Cortex of kidney (tissue), 1 donor: ENCODE results near the gene INPP4A.

Source experiments
- DNase-seq: peaks from one replicate; lab custom pipeline; 2025; lab: John Stamatoyannopoulos, UW

The INPP4A gene

DNA sequence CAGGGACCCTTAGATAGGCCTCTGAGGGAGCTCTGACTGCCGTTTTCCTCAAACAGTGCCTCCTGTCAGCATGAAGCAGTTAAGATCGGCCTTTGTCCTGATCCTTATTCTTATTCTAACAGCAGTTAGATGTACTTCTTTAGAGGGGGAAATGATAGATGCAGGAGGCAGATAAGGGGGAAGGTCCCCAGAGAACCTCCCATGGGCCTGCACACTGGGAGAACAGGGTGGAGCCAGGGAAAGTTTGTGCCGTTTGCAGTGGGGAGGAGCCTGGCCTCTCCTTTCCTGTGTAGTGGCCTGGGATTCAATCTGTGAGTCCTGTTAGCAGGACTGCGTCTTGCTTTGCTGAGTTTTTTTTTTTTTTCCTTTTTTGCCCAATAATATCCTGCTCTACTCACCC lies 7.9 kb upstream of the INPP4A start:
- no peak for DNase-seq

- no peak for DNase-seq
These were observed 6.2 kb upstream of the INPP4A start for GRCh38 chr2:98438190-98439133.

- no peak for DNase-seq
These were observed 2.8 kb upstream of the INPP4A start for GRCh38 chr2:98441706-98442450.

DNA sequence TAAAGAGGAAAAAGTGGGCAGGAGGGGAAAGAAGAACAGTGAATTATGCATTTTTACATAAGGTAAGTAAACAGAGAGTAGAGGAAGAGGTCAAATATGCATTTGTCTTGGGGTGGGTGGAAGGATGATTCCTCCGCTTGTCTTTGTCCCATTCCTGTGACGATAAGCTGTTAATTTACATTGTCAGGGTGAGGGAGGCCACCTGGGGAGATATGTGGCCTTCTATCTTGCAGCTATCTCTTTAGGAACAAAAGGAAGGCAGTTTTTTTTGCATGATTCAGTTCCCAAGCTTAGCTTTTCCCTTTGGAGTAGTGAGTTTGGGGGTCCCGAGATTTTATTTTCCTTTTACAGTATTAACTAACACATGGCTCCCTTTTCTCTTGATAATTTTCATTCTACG lies 2.2 kb upstream of the INPP4A start:
- no peak for DNase-seq

DNA sequence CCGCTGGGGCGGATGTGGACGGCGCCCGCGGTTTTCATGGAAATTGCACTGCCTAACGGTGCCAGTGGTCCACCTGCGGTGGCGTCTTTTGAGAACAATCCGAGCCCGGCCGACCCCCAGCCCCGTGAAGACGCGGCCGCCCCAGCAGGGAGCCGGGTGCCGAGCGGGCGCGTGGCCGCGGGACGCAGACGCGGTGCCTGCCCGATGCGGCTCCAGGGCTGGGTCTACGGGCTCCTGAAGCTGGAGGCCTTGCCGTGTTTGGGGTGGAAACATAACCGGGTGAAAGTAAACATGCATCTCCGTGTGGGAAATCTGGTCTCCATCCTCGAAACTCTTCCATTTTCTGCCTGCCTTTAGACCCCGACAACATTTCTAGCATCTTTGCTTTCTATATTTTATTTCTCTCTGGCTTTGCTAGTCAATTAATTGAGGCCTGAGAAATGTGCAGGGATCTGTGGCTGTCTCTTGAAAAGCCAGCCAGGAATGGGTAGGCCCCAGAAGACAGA lies 572 bp downstream of the INPP4A start:
- no peak for DNase-seq

GRCh38 chr2:98445683-98446581 lies 1.3 kb downstream of the INPP4A start:
- no peak for DNase-seq

GRCh38 chr2:98446850-98447249 lies 2.2 kb downstream of the INPP4A start:
- DNase-seq = no peak

DNA sequence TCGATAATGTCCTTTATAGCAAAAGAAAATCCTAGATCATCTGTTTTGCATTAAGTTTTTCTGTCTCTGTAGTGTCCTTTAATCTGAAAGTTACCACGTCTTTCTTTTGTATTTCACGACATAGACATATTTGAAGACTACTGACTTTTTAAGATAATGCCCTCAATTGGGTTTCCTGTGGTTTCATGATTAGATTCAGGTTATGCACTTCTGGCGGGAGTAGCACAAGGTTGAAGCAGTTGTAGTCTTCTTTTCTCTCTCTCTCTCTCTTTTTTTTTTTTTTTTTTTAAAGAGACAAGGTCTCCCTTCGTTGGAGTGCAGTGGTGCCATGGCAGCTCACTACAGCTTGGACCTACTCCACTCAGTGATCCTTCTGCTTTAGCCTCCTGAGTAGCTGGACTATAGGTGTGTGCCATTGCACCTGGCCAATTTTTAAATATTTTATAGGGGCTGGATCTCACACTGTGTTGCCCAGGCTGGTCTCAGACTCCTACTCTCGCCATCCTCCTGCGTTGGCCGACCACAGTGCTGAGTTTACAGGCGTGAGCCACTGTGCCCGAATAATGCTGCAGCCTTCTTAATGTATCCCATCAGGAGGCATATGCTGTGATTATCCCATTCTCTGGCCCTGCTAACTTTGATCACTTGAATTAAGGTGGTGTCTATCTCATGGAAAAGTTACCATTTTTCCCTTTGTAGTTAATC lies 3.9 kb downstream of the INPP4A start:
- no peak for DNase-seq

DNA sequence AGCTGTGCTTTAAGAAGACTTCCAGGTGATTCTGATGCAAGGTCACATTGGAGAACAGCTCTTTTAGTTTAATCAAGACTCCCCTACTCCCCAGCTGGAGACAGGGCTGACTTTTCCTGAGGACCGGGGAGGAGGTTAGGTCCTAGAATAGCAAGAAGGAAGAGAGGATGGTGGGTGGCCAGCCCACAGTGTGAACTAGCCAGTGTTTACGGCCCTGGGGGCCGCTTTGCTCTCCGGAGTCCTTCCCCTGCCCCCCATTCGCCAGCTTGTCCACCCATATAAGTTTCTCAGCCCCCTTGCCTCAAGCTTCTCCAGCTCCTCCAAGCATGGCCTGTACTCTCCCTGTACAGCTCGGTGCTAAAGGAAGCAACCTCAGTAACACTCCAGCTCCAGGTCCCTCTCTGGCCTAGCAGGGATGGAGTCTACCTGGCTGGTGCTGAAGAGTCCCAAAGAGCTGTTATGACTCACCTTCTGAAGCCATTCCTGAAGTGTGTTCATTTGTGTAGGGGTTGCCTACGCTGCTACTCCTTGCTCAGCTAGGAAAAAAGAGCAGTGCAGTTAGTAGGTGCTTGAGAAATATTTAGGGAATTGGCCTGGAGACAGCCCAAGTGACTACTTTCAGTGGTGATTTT lies 7.9 kb downstream of the INPP4A start:
- no peak for DNase-seq

DNA sequence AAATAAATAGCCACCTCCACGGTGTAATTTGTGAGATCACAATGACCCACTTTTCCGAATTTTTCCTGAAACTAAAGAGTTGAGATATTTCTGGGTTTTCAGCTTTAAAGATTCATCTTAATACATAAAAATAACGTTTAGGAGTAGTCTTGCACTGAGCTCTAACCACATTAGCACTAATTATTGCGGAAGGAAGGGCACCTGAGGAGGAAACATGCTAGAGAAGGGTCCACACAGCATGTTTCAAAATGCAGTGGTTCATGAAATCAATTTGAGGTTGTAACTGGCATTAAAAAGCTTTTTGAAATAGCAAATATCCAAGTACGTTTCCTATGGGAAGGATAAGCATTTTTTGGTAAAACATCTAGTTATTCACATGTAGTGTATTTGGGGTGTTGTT lies 8.4 kb downstream of the INPP4A start:
- DNase-seq = no peak

- no peak for DNase-seq
These were observed 8.9 kb downstream of the INPP4A start for GRCh38 chr2:98453531-98453930.

DNA sequence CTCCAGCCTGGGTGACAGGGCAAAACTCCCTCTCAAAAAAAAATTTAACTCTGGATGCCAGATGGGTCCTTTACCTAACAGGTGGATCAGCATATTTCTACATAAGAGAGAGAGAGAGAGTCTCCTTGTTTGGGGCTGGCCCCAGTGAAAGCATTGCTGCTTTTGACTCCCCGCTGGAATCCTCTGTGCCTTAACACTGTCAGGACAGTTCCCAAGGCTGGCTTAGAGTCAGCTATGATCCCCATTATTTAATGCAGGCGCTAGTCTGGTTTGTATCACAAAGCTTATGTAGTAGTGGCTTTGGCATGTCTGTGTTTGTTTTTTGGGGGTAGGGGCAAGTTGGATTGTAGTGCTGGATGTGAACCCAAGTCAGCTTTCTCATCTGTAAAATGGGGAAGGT lies 9.4 kb downstream of the INPP4A start:
- no peak for DNase-seq

DNA sequence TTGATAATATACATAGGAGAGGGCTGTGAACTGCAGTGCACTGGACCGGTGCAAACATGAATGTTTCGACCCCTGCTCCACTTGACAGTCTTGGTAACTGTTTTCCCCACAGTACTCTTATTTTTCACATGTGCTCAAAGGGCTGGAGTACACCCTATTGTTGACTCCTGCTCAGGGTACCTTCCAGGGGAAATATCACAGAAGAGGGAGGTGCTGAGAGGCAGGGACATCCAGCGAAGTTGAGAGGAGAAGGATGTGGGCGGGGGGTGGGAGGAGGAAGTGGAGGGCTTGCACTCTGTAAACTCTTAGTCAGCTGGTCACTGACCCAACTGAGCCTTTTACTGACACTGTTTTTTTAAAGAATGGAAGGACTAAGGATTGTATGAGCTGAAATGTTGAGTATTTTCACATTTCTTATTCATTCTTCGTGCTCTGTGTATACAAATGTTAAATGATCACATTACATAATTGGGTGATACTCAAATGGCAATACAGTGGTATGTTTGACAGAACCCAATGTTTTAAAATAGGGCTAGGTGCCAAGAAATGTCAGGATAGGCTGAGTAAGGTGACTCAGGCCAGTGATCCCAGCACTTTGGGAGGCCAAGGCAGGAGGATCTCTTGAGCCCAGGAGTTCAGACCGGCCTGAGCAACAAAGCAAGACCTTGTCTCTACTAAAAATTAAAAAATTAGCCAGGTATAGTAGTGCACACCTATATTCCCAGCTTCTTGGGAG lies 10.0 kb downstream of the INPP4A start:
- DNase-seq = no peak

DNA sequence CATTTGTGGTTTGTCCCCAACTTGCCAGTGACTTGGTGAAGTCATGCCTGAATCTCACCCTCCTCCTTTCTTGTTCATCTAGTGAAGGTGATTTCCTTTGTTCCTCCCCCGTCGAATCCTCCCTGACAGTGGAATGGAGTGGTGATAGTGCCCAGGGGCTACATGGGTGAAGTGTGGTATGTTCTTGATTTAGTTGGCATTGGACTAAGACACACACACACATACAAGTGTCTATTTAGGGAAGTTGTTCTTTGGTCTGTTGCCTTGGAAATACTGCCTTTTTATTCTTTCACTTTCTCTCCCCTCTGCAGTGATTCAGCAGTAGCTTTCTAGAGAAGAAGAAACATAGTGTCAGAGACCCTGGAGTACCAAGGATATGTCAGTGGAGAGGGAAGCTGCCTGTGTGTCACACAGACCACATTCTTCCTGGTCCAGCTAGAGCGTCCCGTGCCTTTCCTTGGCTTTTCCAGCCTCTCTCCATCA lies 10.9 kb downstream of the INPP4A start:
- DNase-seq = no peak

- no peak for DNase-seq
These were observed 12.5 kb downstream of the INPP4A start for GRCh38 chr2:98457045-98457696.

- no peak for DNase-seq
These were observed 13.5 kb downstream of the INPP4A start for GRCh38 chr2:98458207-98458606.

DNA sequence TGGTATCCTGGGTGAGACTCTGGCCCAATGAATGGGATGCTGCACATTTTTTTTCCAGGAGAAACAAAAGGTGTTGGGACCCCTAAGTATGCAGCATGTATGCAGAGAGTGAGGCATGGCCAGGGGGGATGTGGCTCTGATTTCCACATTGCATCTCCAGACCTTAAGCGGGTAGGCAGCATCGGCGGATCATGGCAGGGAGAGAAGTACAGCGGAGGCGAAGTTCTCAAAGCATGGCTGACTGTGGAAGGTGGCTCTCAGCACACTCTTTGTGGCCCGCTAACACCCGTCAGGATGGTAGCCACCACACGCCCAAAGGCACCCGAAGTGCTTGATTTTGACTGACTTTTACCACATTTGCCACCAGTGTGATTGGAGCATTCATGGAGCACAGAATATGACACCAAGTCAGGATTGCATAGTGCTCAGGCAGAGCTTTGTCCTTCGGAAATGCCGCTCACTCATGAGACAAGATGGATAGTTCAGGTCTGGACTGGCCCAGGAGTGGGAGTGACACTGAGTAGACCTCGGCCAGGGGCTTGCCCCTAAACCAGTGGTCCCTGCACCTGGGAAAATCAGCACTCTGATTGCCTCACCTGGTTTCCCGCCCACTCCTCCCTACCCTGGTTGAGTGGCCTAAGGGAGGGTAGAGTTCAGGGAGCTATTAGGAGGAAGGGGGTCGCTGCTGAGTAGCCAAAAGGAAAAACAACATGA lies 14.2 kb downstream of the INPP4A start:
- no peak for DNase-seq

DNA sequence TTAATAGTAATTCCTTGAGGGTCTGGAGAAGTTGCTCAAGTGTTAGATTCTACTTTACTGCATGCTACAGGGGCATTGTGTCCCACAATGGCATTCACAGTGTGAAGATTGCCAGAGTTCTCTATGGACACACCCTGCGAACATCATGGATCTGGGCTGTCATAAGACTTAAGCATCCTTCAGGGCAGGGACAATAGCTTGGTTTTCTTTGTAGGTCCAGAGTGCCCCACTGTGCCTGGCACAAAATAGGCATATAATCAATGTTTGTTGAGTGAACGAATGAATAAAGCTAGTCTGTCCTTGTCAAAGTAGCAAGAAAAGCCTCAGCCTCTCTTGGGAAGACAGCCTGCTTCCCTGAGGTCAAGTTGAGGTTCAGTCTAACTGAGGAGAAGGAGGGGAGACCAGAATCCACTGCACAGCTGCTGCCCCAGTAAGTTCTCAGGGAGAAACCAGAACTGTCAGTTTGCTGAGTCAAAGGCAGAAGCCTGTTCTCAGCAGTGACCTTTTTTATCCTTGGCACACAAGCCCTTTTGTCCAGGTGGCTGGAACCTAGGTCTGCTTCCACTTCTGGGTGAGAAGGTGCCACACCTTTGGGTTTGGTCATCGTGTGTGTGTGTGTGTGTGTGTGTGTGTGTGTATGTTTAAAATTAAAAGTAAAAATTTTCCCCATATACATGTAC lies 15.0 kb downstream of the INPP4A start:
- DNase-seq = no peak
